ENCODE data around the gene PBRM1.

Gene PBRM1

DNA sequence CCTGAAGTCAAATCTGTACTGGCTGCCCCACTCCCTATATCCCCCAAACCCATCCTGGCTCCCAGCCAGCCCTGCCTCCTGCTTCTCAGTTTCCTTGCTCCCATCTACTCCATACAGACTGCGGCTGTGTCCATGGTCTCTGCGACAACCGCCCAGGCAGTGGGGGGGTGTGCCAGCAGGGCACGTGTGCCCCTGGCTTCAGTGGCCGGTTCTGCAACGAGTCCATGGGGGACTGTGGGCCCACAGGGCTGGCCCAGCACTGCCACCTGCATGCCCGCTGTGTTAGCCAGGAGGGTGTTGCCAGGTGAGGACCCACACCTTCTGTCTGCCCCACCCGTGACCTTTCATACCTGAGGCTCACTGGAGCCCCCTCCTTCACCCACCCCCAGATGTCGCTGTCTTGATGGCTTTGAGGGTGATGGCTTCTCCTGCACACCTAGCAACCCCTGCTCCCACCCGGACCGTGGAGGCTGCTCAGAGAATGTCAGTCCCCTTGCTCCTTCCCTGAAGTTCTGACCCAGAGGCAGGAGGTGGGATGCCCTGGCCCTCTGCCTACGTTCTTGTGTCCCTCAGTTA lies 175.9 kb downstream of the PBRM1 start:
- DNase-seq (ENCODE audit: low read depth in 3 of 3), result no peak

DNA sequence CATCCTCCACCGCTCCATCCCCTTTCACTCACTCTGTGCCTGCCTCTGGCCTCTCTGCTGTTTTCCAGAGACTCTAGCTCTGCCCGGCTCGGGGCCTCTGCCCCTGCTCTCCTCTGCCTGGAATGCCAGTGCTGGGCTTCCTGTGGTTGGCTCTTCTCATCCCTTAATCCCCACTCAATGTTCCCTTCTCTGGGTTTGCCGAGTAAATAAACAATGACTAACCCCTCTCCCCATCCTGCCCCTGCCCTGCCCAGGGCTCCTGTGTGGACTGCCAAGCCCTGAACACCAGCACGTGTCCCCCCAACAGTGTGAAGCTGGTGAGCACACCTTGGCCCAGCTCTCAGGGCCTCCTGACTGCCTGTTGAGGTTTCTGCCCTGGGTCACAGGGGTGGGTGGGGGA lies 178.4 kb downstream of the PBRM1 start:
- no peak for DNase-seq (ENCODE audit: low read depth in 3 of 3)

DNA sequence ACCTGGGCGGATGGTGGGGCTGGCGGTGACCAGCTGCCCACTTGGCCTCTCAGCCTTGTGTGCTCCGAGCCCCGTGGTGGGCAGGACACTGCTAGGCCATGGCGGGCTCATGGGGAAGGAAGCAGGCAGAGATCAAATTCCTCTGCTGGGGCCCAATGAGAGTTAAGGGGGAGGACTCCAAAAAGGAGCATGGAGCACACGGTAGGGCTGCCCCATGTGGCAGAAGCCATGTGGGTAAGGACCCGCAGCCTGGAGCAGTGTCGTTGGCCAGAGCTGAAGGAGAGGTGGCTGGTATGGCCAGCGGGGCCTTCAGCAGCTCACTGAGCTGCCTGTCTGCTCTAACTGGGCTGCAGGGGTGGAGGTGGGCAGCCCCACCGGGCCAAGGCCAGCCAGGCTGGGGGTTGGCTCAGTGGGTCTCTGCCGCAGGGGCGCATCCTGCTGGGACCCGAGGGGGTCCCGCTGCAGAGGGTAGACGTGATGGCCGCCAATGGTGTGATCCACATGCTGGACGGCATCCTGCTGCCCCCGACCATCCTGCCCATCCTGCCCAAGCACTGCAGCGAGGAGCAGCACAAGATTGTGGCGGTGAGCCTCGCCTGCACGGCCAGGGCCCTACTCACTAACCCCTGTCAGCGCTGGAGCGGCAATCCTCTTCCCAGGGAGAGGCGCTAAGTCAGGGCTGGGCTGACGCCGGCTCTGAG lies 179.3 kb downstream of the PBRM1 start:
- no peak for DNase-seq (ENCODE audit: low read depth in 3 of 3)

DNA sequence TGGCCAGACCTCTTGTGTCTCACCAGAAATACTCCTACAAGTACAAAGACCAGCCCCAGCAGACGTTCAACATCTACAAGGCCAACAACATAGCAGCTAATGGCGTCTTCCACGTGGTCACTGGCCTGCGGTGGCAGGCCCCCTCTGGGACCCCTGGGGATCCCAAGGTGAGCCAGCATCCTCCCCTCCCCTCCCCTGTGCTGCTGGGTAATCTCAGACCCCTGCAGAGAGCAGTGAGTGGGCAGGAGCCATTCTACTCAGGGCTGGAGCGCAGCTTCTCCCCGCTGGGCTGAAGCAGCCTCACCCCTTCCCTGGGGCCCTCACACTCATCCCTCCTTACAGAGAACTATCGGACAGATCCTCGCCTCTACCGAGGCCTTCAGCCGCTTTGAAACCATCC lies 180.7 kb downstream of the PBRM1 start:
- DNase-seq (ENCODE audit: low read depth in 3 of 3), result no peak

DNA sequence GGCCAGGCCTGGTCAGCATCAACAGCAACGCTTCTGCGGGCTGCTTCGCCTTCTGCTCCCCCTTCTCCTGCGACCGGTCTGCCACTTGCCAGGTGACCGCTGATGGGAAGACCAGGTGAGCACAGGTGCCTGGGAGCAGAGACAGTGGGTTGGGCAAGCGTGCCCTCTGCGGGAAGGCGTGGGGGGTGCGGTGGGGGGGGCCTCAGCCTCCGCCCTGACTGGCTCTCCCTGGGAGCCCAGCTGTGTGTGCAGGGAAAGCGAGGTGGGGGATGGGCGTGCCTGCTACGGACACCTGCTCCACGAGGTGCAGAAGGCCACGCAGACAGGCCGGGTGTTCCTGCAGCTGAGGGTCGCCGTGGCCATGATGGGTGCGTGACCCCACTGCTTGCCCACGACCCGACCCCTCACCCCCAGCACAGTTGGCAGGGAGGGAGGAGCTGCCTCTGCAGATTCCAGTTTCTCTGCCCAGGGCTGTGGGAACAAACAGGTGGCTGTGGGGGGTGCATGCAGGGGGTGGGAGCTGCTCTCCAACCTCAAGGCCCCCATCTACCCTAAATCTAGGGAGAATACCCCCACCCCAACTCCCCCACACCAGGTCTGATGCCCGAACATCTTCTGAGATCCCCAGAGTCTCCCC lies 181.8 kb downstream of the PBRM1 start:
- DNase-seq (ENCODE audit: low read depth in 3 of 3), result no peak

DNA sequence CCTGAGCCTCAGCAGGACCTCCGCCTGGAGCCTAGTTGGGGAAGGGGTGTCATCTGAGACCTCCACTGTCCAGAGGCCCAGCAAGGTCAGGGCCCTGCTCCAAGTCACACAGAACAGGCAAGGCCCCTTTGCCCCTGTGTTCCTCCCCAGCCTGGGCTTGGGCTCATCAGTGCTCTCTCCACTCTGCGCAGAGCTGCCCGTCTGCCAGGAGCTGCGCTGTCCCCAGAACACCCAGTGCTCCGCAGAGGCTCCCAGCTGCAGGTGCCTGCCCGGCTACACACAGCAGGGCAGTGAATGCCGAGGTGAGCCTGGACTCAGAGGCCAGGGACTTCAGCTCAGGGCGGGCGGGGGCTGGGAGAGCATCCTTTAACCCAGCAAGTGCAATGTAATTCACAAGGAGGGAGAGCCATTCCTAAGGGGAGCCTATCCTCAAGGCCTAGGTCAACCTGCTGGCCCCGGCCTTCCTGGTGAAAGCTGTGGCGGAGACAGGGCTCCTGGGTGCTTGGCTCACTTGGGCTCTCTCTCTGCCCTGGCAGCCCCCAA lies 182.8 kb downstream of the PBRM1 start:
- no peak for DNase-seq (ENCODE audit: low read depth in 3 of 3)

DNA sequence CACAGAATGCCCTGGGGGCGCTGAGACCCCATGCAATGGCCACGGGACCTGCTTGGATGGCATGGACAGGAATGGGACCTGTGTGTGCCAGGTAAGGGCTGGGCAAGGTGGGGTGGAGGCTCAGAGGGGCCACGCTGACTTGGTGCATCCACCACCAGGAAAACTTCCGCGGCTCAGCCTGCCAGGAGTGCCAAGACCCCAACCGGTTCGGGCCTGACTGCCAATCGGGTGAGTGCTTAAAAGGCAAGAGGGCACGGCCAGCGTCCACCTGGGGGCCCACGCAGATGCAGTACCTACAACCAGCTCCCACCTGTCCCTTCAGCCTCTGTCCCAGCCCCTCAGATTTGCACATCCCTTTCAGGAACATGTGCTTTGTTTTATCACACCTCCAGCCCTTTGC lies 183.7 kb downstream of the PBRM1 start:
- DNase-seq (ENCODE audit: low read depth in 3 of 3), result no peak

DNA sequence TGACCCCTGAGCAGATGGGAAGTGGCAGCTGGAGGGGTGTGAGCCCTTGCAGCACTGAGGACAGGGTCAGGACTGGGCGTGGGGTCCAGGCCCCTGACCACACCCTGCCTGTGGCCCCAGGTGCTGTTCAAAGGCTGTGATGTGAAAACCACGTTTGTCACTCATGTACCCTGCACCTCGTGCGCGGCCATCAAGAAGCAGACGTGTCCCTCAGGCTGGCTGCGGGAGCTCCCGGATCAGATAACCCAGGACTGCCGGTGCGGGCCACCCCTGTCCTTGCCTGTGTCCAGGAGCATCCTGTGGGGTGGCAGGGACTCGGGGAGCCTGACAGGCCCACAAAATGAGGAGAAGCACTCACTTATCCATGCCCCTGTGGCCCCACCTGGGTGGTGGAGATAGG lies 184.7 kb downstream of the PBRM1 start:
- DNase-seq (ENCODE audit: low read depth in 3 of 3), result no peak

DNA sequence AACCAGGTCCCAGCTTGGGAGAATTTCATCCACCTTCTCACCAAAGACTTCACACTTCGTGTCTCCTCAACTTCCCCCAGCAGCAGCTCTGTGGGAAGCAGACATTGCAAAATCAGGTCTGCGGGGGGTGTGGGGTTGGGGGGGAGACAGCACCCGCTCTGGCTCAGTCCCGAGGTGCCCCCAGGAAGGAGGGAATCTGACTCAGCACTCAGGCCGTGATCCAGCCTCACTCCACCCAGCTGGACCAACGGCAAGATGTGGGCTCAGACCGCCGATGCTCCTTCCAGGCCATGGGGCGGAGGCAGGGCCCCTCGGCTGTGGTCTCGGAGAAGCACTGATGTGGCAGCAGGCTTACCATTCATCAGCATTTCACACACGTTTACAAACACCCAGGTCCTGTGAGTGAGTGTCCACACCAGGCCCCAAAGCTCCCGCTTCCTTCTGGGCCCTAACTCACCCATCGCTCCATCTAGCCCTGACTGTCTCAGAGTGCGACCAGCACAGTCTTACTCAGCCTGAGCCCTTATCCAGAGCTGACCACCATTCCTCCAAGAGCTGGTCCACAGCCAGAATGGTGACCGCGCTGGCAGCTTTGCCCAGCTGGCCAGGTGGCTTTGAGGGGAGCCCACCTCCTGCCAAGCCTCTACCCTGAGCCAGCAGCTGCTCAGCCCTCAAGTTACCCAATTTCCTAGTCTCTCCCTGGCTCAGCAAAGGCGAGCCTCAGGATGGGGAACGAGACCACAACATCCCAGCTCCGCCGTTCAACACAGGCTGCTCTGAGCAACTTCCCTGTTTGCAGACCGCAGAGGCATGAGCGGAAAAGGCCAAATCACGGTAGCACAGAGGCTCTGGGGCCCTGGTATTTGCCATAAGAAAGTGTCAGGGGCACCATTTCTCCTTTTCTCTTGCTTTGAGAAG lies 187.3 kb downstream of the PBRM1 start:
- DNase-seq (ENCODE audit: low read depth in 3 of 3), result no peak

DNA sequence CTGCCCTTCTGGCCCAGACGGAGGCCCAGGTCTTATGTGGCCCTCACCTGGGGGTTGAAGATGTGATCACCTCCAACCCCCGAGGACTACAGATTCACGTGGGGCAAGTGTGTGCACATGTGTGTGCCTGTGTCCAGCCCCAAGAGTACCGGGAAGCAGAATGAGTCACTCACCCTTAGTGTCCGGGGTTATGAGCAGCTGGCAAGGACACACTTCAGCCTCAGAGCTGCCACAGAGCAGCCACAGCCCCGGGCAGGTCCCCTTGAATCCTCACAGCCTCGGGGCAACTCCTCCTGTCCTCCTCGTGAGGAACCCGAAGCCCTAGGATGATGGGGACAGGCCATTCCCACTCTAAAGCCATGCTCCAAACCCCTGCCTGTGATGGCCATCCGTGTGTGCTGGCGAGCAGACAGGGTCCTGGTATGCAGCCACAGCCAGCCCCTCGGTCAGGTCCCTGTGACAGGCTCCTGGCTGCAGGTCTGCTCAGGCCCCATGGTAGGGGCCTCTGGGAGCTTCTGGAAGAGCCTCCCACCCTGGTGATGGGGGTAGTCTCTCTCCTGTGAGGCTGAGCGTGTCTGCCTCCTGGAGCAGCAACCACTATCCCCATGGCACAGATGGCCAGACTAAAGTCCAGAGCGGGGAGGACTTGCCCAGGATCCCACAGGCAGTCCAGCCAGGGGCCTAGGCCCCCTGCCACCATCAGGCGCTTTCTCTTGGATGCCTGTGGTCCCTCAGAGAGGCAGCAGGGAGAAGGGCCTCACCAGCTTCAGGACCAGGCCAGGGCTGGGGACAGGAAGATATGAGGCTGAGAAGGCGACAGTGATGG lies 189.7 kb downstream of the PBRM1 start:
- DNase-seq (ENCODE audit: low read depth in 3 of 3), result no peak
